GM19452 (cell line): ENCODE data around the gene SS18L1.
A peak's percentile ranks its signal among the peaks of the same experiment; 100 is the strongest.
"Not testable (repeated sequence)": the region's sequence is repeated elsewhere in the genome, so short reads cannot be mapped to it uniquely, and the experiment has no call there.

Experiments used
- ATAC-seq: cut with Tn5 transposase; IDR thresholded peaks from one replicate; pipeline ENCODE4 v1.9.1; 2021; ENCODE audit not compliant: unreplicated experiment

SS18L1 gene

DNA sequence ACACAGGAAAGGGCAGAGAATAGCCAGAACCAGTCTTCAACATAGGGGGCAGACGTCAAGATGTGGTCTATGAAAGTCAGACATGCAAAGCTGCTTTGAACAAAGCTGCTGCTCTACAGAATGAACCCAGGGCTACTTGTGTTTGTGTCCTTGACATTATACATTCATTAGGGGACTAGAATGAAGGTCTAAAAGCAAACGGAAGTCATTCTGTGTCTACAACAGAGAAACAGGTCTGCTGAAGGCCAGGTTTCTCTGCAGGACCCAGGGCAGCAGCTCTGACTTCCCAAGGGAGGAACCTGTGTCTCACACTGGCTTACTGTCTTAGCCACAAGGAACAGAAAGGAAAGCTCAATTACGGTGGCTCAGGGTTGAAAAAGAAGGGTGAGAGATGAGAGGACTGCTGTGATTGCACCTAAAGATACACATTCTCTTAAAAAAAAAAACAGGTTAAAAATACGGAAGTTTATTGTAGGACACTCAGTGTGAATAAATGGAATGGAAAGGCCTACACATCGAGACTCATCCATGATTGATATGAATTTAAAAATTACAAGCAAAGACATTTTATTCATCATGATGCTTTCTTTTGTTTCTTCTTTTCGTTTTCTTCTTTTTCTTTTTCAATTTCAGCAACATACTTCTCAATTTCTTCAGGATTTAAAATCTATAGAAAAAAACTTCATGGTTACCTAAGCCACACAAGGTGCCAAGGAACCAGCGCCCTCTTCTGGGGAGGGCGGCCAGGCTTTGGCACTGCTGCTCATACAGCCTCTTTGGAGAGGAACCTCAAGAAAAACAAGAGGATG is 7.1 kb upstream of the SS18L1 start:
- no peak for ATAC-seq

DNA sequence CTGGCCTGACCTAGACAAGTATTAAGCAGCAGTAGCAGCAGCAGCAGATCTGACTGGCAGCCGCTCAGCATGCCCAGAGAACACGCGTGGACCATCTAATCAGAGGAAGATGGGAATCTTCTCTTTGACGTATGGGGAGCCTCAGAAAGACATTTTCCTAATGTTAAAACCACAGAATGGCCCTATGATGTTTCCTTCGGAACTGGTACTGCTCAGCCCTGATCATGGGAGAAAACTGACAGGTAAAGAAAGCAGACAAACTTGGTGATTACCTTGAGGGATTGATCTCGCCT is 6.5 kb upstream of the SS18L1 start:
- ATAC-seq = no peak

DNA sequence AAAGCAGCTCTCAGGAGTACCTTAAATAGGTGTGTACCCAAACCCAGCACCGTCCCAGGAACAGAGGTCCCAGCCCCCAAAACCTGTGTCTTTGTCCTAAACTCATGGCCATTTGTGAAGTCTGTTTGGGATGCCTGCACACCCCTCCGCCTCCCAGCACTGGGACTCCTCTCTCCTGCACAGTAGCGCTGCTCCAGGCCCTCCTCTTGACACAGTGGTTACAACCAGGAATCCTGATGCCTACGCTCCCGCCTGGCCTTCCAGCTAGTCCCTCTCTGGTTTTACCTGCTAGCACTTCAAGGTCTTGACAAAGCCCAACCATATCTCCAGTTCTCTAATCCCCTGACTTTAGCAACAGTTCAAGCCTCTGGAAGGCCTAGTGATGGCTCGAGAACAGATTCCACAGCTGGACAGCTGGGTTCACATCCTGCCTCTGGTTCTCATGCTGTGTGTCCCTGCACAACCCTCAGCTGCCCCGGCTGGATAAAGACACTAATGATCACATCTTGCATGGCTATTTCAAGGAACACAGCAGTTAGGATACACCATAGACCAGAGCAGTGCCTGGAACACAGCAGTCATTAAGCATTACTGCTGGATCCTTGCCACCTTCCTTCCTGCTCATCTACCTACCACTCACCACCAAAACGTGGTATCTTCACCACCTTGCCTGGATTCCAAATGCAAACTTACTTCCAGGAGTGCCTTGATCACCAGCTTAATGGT is 5.9 kb upstream of the SS18L1 start:
- ATAC-seq = no peak

DNA sequence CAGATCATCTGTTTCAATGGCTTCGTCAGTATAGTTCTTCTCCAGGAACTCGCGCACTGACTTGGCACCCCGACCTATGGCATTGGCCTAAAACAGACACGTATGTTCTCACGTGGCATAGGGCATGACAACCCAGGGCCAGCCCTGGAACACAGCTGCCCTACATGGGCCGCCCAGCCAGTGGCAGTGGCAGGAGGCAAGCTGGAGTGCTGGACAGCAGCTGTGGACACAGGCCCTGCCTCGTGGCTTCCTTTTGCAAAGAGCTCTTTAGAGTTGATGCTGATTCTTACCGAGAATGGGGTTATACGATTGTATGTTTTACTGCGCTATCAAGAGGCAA is 5.4 kb upstream of the SS18L1 start:
- no peak for ATAC-seq

DNA sequence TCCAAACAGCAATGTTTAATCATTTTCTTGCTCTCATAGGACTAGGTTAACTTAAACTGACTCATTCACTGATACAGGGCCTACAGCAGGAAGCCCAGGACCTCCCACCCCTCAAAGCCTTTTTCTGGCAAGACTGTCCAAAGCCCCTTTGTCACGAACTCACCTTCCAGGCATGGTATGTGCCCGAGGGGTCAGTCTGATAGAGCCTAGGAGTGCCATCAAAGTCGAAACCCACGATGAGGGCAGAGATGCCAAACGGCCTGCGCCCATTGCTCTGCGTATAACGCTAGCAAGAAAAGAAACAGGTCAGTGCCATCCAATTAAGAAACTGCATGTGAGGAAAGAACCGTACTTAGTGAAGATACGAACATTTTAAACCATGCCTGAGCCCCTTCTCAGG is 4.7 kb upstream of the SS18L1 start:
- ATAC-seq = no peak

DNA sequence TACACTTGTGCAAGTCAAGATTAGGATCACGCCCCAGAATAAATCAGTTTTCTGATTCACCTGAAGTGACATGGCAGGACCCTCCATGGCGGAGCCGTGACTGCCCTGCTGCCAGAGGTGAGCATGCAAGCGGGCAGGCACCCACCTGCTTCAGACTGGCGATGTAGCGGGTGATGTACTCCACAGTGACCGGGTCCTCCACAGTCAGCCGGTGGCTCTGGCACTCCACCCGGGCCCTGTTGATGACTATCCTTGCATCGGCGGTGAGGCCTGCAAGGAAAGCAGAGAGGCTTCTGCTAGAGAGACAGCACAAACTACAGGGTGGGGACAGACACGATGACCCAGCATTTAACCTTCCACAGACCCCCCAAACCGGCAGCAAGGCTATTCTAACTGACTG is 3.9 kb upstream of the SS18L1 start:
- no peak for ATAC-seq

DNA sequence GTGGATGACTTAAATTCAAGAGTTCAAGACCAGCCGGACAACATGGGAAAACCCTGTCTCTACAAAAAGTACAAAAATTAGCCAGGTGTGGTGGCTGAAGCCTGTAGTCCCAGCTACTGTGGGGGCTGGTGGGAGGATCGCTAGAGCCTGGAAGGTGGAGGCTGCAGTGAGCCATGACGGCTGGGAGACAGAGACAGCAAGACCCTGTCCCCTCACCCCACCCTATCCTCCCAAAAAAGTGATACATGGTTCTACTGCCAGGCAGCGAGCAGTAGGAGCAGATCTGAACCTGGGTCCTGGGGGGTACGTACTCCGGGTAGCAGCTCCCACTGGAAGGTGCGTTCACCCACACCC is 2.5 kb upstream of the SS18L1 start:
- no peak for ATAC-seq

DNA sequence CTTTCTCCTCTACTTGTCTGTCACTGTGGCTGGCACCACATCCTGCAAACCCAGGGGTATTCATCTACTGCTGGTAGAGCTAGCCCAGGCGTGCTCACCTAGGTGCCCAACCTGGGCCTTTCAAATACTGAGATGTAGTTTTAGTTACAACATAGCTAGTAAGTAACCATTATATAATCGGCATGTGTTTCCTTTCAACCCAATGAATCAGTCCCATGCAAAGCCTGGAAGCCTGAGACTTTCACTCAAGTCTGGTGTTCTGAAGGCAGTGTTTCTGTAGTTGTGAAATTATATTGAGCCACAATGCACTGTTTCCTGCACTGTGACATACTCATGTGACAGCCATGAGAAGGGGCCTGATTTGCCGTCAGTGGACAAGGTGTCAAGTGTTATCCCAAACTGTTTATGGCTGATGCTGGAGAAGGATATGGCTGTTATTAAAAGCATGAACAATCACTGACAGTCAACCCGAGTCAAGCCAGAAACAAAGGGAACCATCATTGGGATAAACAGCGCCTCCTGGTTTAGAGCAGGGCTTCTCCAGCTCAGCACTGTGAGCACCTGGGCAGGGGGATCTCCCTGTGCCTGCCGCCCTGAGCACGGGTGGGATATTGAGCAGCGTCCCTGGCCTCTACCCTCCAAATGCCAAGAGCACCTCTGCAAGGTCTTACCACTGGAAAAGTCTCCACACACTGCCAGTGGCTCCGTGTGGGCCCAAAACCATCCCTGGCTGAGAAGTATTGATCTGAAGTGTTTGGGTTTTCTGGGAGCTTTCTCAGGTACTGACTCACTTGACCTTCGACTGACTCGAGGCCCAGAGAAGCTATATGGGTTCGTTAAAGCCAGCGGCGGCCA is 1.9 kb upstream of the SS18L1 start:
- ATAC-seq = no peak

DNA sequence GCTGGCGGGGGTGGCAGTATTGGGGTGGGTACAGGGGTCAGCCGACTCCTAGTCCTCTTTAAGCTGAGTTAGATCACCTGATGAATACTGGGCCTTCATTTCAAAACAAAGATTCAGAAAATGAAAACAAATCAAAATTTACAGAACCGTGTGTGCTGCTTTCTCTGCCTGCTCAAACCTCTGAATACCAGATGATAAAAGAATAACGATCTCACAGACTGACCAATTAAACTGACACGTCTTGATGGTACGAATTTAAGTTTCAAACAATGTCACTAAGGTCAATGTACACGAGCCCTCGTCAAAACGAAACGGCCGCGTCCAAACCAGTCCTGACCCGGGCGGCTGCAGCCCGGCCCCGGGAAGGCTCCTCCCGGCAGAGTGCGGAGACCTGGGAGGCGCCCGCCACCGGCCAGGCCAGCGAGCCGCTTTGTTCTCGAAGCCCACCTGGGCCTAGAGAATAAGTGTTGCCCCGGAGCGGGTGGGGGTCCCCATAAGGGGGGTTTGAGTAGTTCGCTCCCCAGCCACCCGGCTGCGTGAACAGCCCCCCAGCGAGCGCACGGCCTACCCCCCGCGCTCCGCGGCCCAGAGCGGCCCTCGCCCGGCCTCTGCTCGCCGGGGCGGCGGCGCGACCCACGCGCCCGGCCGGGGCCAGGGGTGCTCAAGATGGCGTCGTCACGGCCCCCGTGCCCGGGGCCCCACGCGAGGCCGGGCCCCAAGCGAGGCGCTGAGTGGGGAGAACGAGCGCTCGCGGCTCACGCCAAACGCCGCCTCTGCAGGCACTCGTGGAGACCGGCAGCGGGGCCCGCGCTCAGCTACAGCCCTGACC is 1.1 kb upstream of the SS18L1 start:
- peak; percentile 27 for ATAC-seq

DNA sequence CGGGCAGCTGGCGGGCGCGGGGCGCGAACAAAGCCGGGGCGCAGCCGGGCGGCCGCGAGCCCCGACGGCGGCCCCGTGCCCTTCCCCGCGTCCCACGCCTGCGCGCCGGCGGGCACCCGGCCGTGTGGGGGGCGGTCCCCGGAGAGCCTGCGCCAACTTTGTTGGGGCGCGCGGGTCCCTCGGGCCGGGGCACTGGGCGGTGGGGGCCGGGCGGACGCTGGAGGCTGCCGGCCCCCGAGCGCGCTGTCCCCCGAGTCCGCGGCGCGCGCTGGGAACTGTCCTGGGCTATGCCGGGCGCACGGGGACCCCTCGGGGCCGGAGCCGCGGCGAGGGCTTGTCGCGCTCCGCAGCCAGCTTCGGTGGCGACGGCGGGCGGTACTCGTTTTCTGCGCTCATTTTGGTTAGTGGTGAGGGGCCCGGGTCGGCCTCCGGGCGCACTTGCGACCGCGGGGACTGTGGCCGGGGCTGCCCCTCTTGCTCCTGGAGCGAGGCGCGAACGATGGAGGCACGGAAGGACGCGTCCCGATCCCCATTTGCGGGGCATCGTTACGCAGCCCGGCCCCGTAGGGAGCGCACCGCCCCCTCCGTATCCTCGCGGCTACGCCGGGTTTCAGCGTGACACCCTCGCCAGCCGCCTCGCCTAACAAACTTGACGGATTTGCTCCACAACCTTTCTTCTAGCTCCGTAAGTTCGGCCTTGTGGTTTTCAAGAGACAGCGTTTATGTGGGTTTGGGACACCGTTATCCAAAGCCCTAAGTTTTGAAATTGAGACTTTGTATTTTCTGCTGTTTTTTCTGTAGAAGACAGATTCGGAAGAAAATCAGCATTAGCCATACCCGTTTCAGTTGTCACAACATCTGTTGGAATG is 622 bp downstream of the SS18L1 start:
- peak; percentile 13 for ATAC-seq

DNA sequence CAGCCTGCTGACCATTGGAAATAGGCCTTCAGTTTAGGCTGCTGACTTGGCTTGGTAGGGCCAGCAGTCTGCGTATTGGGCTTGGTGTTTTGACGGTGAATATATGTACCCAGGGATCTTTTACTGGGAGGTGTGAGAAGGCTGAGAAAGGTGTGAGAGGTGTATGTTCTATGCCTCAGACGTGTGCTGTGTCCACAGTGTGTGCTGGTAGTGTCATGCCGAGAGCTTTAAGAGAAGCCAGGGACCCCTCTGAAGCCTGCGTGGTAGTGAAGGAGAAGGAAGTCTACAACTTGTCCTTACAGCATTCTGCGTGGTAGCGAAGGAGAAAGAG is 2.1 kb downstream of the SS18L1 start:
- ATAC-seq = no peak

DNA sequence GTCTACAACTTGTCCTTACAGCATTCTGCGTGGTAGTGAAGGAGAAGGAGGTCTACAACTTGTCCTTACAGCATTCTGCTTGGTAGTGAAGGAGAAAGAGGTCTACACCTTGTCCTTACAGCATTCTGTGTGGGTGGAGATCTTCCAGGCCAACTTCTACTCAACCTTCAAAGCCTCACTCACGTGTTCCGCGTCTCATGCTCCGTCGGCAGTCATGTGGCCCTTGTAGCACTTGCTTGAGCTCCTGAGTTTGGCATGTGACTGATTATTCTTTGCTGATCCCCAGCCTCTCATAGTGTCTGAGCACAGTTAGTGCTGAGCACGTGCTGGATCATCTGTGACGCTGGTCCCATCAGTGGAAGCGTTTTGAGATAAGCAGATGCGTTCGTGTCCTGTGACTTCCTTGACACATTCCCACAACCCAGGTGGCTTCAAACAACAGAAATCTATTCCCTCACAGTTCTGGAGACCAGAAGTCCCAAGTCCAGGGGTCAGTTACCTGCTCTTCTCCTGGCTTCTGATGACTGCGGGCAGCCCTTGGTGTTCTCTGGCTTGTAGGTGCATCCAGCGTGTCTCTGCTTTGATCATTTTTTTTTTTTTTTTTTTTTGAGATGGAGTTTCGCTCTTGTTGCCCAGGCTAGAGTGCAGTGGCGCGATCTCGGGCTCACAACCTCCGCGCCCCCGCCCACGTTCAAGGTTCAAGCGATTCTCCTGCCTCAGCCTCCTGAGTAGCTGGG is 2.6 kb downstream of the SS18L1 start:
- ATAC-seq = no peak

DNA sequence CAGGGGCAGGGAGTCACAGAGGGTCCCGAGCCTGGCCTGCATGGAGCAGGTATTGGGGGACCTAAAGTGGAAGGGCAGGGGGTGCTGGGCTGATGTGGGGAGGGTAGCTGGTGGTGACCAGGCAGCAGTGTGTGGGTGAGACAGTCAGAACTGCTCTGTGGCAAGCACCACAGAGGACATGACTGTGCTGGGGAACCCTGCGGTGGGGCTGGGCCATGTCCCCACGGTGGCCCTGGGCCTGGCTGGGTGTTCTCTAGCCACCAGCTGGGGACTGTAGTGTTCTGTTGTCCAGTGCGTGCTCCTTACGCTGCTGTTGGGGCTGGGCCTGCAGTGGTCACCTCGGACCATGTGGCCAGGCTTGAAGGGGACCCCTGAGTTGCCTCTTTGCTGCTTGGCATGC is 3.6 kb downstream of the SS18L1 start:
- no peak for ATAC-seq

DNA sequence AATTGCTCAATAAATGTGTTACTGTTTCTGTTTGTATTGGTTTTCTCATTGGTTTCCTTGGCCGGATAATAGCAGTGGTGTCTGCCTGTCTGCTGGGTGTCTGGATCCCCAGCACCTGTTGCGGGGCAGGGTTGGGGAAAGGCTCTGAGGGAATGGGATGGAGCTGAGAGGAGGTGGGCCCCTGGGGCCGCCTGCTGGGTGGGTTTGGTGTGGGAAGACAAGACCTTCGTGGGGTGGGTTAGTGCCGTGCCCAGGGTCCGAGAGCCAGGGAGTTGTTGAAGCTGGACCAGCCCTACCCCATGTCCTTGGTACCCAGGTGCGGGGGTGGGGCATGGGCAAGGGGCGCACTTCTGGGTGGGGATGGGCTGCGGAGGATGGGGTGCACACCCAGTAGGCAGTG is 4.0 kb downstream of the SS18L1 start:
- ATAC-seq = no peak

DNA sequence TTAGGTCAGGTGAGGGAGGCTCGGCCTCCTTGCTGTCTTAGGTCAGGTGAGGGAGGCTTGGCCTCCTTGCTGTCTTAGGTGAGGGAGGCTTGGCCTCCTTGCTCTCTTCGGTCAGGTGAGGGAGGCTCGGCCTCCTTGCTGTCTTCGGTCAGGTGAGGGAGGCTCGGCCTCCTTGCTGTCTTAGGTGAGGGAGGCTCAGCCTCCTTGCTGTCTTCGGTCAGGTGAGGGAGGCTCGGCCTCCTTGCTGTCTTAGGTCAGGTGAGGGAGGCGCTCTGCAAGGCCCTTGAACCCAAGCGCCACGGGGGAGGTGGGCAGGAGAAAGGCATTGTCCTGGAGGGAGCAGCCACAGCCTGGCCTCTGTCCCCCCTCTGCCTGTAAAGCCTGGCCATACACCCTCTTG is 4.8 kb downstream of the SS18L1 start:
- not testable (repeated sequence) for ATAC-seq

DNA sequence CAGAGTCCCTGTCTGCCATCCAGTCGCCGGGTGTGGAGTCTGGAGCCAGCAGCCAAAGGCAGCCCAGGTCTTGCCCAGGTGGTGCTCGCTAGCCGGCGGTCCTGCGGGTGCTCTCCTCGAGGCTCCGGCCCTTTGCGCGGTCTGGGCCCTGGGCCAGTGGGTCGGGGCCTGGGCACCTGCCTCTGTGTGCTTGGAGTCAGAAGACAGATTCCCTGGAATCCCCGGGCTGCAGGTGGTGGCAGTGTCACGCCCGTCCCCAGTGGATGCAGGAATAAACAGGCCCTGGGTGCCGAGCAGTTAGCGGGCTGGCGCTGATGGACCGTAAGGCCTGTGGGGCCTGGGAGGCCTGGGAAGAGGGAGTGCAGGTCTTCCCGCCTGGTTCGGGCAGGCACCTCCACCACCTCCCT is 5.3 kb downstream of the SS18L1 start:
- ATAC-seq = no peak

DNA sequence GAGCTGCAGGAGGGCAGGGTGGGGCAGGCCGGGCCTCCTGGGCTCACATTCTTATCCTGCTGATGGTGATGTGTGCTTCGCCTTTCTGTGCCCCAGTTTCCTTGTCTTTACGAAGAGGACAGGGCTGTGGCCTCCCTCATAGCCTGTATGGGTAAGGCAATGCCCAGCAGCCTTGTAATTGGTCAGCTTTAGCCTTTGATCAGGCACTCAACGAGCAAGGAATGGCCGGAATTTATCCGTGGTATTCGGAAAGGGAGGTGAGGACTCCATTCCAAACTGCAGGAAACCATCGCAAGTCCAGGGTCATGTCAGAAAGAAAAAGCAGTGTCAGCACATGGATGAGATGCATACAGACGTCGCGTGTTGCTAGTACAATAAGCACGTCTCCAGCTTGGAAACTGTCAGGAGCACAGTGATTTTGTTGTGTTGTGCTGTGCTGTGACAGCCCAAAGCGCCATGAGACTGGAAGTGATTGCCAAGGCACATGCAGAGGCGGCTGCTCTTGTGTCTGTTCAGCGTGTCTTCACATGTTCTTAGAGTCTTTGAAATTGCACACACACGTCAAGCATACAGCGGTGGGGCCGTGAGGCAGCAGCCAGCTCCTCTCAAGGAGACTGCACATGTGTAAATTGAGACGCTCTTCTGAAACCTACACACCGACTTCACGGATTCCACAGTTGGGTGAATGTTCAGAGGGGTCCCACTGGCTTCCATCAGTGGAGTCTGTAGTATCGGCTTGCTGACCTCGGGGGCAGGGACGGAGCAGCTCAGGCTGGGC is 6.2 kb downstream of the SS18L1 start:
- ATAC-seq = no peak

DNA sequence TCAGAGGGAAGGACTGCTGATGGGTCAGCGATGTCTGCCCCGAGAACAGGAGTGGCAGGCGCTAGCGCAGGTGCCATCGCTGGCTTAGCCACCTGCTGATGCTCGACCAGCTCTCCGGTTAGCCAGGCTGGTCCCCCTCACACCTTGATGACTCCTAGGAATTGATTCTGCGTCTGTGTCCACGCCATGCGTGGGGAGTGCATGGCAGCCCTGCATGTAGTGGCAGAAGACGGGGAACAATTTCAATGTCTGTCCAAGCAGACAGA is 6.7 kb downstream of the SS18L1 start:
- no peak for ATAC-seq

DNA sequence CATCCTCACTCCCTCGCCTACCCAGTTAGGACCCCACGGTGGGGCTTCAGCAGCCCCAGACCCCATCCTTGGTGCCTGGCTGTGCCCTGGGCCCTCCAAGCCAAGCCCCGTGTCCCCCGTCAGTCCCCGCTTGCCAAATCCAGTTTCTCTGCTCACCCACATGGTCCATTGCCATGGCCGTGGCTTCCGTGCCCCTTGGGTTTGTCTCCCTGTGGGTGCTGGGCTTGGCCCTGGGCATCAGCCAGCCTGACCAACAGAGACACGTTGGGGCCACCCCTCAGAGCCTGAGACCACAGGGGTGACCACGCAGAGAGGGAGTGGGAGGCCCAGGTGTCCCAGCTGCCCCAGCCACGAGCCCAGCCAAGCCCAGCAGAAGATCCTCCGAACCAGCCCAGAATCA is 7.7 kb downstream of the SS18L1 start:
- ATAC-seq = no peak
